ENCODE results near the gene KCNJ10. TPM values are rescaled to one million over a fixed set of nuclear protein-coding genes. Genes with fewer than 3 reads are reported as not detected.

Gene KCNJ10
- total RNA-seq, 3 donors from 2014 or later, result 0.23 to 0.73 (median 0.27) TPM

- Histone ChIP-seq H3K4me1 (ENCODE audit: low read depth) (peaks cover 4% of the 10 kb centered on the region), H3K4me3 (no peak within 1 kb of the TSS), H3K9me3 (no peaks in the 10 kb centered on the region), H3K36me3 (ENCODE audit: low read depth) (no peaks in the 10 kb centered on the region)
- no peak for TF ChIP-seq CTCF (IDR thresholded peaks at IDR 0.05)
- intact Hi-C loops (cut with DNase I, micrococcal nuclease), result no loop called here
- DNase-seq, result no peak
- no peak for ATAC-seq
Measured at GRCh38 chr1:160081261-160081936, 11.4 kb upstream of the KCNJ10 start, which contains the start of gene KCNJ9. TSS of gene KCNJ9 (plus strand) at chr1:160081538. CDS start at chr1:160084031, 2,493 bp downstream.

- intact Hi-C loops (cut with DNase I, micrococcal nuclease), result no loop called here
- no peak for DNase-seq
- Histone ChIP-seq H3K4me3 (no peak overlapping the region), H3K4me1 (ENCODE audit: low read depth) (peaks cover 4% of the 10 kb centered on the region), H3K36me3 (ENCODE audit: low read depth) (no peaks in the 10 kb centered on the region), H3K9me3 (no peaks in the 10 kb centered on the region)
- ATAC-seq, result no peak
- no peak for TF ChIP-seq CTCF (IDR thresholded peaks at IDR 0.05)
Measured at GRCh38 chr1:160080381-160081100, 10.6 kb upstream of the KCNJ10 start.

- intact Hi-C loops (cut with DNase I, micrococcal nuclease), result no loop called here
- peaks cover 4% of the 10 kb centered on the region for H3K4me1 ChIP-seq (ENCODE audit: low read depth)
- TF ChIP-seq CTCF (IDR thresholded peaks at IDR 0.05), result no peak
- H3K9me3 ChIP-seq, result no peaks in the 10 kb centered on the region
- no peaks in the 10 kb centered on the region for H3K36me3 ChIP-seq (ENCODE audit: low read depth)
- DNase-seq (no peak), ATAC-seq (no peak)
- H3K4me3 ChIP-seq, result no peak overlapping the region
Measured at GRCh38 chr1:160079448-160079847, 9.5 kb upstream of the KCNJ10 start.

- no peaks in the 10 kb centered on the region for H3K36me3 ChIP-seq (ENCODE audit: low read depth)
- ATAC-seq (peak; percentile 86), DNase-seq (peak in 2 of 3 donors; percentile 63 to 70)
- H3K4me1 ChIP-seq (ENCODE audit: low read depth), result no peaks in the 10 kb centered on the region
- peak; percentile 71 for TF ChIP-seq CTCF (IDR thresholded peaks at IDR 0.05)
- no peak overlapping the region for H3K4me3 ChIP-seq
- H3K9me3 ChIP-seq, result no peaks in the 10 kb centered on the region
- intact Hi-C loops (cut with DNase I, micrococcal nuclease), result no loop called here
Measured at GRCh38 chr1:160078512-160079195, 8.7 kb upstream of the KCNJ10 start.

- Histone ChIP-seq H3K4me1 (ENCODE audit: low read depth) (no peaks in the 10 kb centered on the region), H3K36me3 (ENCODE audit: low read depth) (no peaks in the 10 kb centered on the region), H3K9me3 (no peaks in the 10 kb centered on the region), H3K4me3 (no peak overlapping the region)
- ATAC-seq (no peak), DNase-seq (no peak)
- intact Hi-C loops (cut with DNase I, micrococcal nuclease), result no loop called here
- no peak for TF ChIP-seq CTCF (IDR thresholded peaks at IDR 0.05)
Measured at GRCh38 chr1:160077486-160077885, 7.5 kb upstream of the KCNJ10 start.
